Activated T-helper 1 cell treated with anti-CD3 and anti-CD28 coated beads, Interleukin-2, amount 50 U/mL, for 16 hours (primary cell): ENCODE measurements around the gene ALK.

ENCODE experiments used
- DNase-seq, 2 donors: peaks; one replicate each; pipeline ENCODE4 v3.0.0-alpha.2; 2020; ENCODE audit warnings: low read depth in 1 of 2, low spot score in 1 of 2

Gene ALK

GRCh38 chr2:29921560-29921915 lies at the start of gene ALK:
Gene ALK, minus strand, starts transcription at chr2:29921586. Its CDS starts 927 bp downstream, at chr2:29920659.
- peak in 1 of 2 donors; percentile 16 for DNase-seq

- DNase-seq: no peak
Measured at GRCh38 chr2:29966266-29966665, 44.9 kb upstream of the ALK start.

- no peak for DNase-seq
Measured at GRCh38 chr2:29963972-29964570, 42.7 kb upstream of the ALK start.

GRCh38 chr2:29962922-29963321 lies 41.5 kb upstream of the ALK start:
- DNase-seq: no peak

GRCh38 chr2:29954316-29954715 lies 32.9 kb upstream of the ALK start:
- DNase-seq: no peak

GRCh38 chr2:29952973-29953372 lies 31.6 kb upstream of the ALK start:
- DNase-seq: no peak

- DNase-seq: no peak
Measured at GRCh38 chr2:29951576-29951975, 30.2 kb upstream of the ALK start.

- no peak for DNase-seq
Measured at GRCh38 chr2:29950481-29950880, 29.1 kb upstream of the ALK start.

- DNase-seq: no peak
Measured at GRCh38 chr2:29949042-29949441, 27.7 kb upstream of the ALK start.

- no peak for DNase-seq
Measured at GRCh38 chr2:29946505-29946904, 25.1 kb upstream of the ALK start.

- no peak for DNase-seq
Measured at GRCh38 chr2:29942711-29943110, 21.3 kb upstream of the ALK start.

GRCh38 chr2:29940706-29941105 lies 19.3 kb upstream of the ALK start:
- no peak for DNase-seq

GRCh38 chr2:29936020-29936419 lies 14.6 kb upstream of the ALK start:
- no peak for DNase-seq

- DNase-seq: no peak
Measured at GRCh38 chr2:29931818-29932217, 10.4 kb upstream of the ALK start.

GRCh38 chr2:29923110-29923721 lies 1.8 kb upstream of the ALK start:
- DNase-seq: no peak

GRCh38 chr2:29922605-29923004 lies 1.2 kb upstream of the ALK start:
- no peak for DNase-seq

GRCh38 chr2:29920631-29921559 lies 491 bp downstream of the ALK start:
- no peak for DNase-seq

- DNase-seq: peak in 1 of 2 donors; percentile 12
Measured at GRCh38 chr2:29920130-29920577, 1.2 kb downstream of the ALK start.

- DNase-seq: no peak
Measured at GRCh38 chr2:29918941-29919340, 2.4 kb downstream of the ALK start.

- no peak for DNase-seq
Measured at GRCh38 chr2:29917781-29918180, 3.6 kb downstream of the ALK start.

- no peak for DNase-seq
Measured at GRCh38 chr2:29916571-29916970, 4.8 kb downstream of the ALK start.

GRCh38 chr2:29910960-29911359 lies 10.4 kb downstream of the ALK start:
- DNase-seq: no peak
